ENCODE measurements around the gene HSBP1L1. TPM values are rescaled to one million over a fixed set of nuclear protein-coding genes. Genes with fewer than 3 reads are reported as not detected.

Gene HSBP1L1
- total and polyA plus RNA-seq, 4 donors: 12.2 to 61.0 (median 26.4) TPM

DNA sequence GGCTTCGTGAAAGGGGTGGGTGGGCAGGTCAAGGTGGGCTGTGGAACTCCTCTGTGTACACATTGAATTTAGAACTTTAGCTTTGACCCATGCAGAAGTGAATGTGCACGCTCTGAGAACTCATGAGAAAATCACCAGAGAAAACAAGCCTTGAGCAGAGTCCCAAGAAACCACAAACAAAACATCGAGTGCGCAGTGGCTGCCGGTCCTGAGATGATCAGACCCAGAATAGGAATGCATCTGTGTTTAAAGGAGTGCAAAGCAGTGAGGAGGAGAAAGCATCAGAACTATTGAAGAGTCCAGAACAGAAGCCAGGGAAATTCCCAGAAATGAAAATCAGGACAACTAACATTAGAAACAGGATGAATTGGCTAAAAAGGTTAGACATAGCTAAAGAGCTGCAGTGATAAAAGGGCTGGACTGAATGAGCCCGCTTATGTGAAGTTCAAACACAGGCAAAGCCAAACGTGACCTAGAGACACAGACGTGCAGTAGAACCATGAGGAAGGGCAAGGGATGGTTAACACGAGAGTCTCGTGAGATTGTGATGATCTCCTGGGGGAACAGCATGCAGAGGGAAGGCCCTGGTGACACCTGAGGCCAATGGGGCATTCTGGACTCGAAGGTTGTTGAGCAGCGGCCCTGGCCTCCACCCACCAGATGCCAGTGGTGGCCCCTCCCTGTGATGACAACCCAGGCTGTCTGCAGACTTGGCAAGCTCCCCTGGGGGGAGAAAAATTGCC is 40.3 kb downstream of the HSBP1L1 start:
- H3K9me3 ChIP-seq (ENCODE audit: control insufficient read depth in 4 of 4, low read length in 3 of 4): no peaks in the 10 kb centered on the region
- no peaks in the 10 kb centered on the region for H3K27me3 ChIP-seq (ENCODE audit: control insufficient read depth in 4 of 4, insufficient read depth in 4 of 4, low read length in 3 of 4)
- 90% methylated on average over 12 of the region's 12 CpGs for WGBS
- no peak for TF ChIP-seq JUND (IDR thresholded peaks at IDR 0.05)
- TF ChIP-seq, protein P1, sequence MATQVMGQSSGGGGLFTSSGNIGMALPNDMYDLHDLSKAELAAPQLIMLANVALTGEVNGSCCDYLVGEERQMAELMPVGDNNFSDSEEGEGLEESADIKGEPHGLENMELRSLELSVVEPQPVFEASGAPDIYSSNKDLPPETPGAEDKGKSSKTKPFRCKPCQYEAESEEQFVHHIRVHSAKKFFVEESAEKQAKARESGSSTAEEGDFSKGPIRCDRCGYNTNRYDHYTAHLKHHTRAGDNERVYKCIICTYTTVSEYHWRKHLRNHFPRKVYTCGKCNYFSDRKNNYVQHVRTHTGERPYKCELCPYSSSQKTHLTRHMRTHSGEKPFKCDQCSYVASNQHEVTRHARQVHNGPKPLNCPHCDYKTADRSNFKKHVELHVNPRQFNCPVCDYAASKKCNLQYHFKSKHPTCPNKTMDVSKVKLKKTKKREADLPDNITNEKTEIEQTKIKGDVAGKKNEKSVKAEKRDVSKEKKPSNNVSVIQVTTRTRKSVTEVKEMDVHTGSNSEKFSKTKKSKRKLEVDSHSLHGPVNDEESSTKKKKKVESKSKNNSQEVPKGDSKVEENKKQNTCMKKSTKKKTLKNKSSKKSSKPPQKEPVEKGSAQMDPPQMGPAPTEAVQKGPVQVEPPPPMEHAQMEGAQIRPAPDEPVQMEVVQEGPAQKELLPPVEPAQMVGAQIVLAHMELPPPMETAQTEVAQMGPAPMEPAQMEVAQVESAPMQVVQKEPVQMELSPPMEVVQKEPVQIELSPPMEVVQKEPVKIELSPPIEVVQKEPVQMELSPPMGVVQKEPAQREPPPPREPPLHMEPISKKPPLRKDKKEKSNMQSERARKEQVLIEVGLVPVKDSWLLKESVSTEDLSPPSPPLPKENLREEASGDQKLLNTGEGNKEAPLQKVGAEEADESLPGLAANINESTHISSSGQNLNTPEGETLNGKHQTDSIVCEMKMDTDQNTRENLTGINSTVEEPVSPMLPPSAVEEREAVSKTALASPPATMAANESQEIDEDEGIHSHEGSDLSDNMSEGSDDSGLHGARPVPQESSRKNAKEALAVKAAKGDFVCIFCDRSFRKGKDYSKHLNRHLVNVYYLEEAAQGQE (IDR thresholded peaks at IDR 0.05): no peak
- no peak overlapping the region for H3K4me3 ChIP-seq (ENCODE audit: low read depth in 1 of 3, low read length in 3 of 3)
- no peak overlapping the region for H3K9ac ChIP-seq (ENCODE audit: low read depth in 1 of 2, low read length in 2 of 2)
- DNase-seq (ENCODE audit: low spot score): no peak
- no peaks in the 10 kb centered on the region for H3K36me3 ChIP-seq (ENCODE audit: control insufficient read depth in 4 of 4, insufficient read depth in 3 of 4, low read depth in 1 of 4, low read length in 3 of 4)
- no peak overlapping the region for H3K27ac ChIP-seq (ENCODE audit: low read depth in 1 of 2, low read length in 2 of 2)
- no peaks in the 10 kb centered on the region for H3K4me1 ChIP-seq (ENCODE audit: control insufficient read depth in 4 of 4, insufficient read depth in 4 of 4, low read length in 3 of 4)

DNA sequence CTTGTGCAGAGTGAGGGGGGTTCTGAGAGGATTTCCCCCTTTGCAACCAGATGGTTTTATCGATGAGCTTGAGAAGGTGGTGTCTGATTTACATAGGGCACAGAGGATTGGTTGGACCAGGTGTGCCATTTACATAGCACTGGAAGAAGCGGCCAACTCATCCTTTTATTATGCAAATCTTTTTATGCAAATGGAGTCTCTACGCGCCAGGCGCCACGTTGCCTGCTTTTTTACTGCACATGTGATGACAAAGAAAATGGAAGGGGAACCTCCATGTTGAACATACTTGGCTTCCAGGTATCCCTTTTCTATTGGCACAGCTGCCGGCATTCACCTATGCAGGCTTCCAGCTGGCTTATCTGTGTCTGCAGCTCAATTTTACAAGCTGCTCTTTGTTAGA is 42.3 kb downstream of the HSBP1L1 start:
- H3K27me3 ChIP-seq (ENCODE audit: control insufficient read depth in 4 of 4, insufficient read depth in 4 of 4, low read length in 3 of 4): no peaks in the 10 kb centered on the region
- H3K9ac ChIP-seq (ENCODE audit: low read depth in 1 of 2, low read length in 2 of 2): no peak overlapping the region
- H3K4me1 ChIP-seq (ENCODE audit: control insufficient read depth in 4 of 4, insufficient read depth in 4 of 4, low read length in 3 of 4): no peaks in the 10 kb centered on the region
- DNase-seq (ENCODE audit: low spot score): no peak
- 76% methylated on average over 7 of the region's 7 CpGs for WGBS
- H3K9me3 ChIP-seq (ENCODE audit: control insufficient read depth in 4 of 4, low read length in 3 of 4): peaks cover 0 to 2% (median 0%) of the 10 kb centered on the region in 4 donors
- no peaks in the 10 kb centered on the region for H3K36me3 ChIP-seq (ENCODE audit: control insufficient read depth in 4 of 4, insufficient read depth in 3 of 4, low read depth in 1 of 4, low read length in 3 of 4)
- no peak for TF ChIP-seq FOXA1 (IDR thresholded peaks at IDR 0.05)
- no peak for TF ChIP-seq HNF4G (IDR thresholded peaks at IDR 0.05)
- TF ChIP-seq TAF1 (conservative IDR thresholded peaks at IDR 0.05): no peak
- TF ChIP-seq, protein P2, sequence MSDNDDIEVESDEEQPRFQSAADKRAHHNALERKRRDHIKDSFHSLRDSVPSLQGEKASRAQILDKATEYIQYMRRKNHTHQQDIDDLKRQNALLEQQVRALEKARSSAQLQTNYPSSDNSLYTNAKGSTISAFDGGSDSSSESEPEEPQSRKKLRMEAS (IDR thresholded peaks at IDR 0.05): no peak
- TF ChIP-seq RAD21 (IDR thresholded peaks at IDR 0.05): no peak
- H3K4me3 ChIP-seq (ENCODE audit: low read depth in 1 of 3, low read length in 3 of 3): no peak overlapping the region
- H3K27ac ChIP-seq (ENCODE audit: low read depth in 1 of 2, low read length in 2 of 2): no peak overlapping the region

DNA sequence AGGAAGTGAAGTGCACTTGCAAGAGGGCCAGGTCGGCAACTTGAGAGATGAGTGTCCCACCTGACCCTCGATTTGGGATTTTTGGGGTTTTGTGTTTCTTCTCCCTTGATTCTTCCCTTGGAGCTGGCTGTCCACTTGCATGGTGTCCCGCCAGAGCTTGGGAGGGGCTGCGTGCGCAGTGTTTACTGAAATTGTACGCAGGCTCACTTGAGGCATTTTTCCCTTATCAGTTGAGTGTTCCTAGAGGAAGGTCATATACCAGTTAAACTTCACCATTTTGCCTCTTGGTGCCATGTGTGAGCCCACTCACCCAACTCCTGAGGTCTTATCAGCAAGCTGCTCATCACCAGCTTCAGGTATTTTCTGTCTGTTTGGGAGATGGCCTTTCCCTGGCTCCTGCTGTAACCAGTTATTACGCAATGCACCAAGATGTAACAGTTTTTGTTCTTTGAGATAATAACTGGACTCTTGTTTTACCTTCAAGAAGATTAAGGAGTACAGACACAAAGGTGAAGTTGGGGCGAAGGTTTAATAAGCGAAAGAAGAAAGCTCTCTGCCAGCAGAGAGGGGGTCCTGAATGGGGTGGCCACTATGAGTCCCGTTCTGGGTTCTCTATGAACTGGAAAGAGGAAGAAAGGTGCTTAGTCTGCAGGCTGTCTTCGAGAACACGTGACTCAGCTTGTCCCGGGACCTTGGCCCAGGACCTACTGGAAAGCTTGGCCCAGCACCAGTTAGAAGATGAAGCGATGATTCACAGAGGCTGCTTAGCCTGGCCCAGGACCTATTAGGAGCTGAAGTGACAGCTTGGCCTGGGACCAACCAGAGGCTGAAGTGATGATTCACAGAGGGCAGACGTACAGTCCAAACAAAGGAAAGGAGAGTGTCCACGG is 45.5 kb downstream of the HSBP1L1 start:
- Histone ChIP-seq H3K36me3 (ENCODE audit: control insufficient read depth in 4 of 4, insufficient read depth in 3 of 4, low read depth in 1 of 4, low read length in 3 of 4) (no peaks in the 10 kb centered on the region), H3K4me3 (ENCODE audit: low read depth in 1 of 3, low read length in 3 of 3) (no peak overlapping the region), H3K27ac (ENCODE audit: low read depth in 1 of 2, low read length in 2 of 2) (no peak overlapping the region), H3K4me1 (ENCODE audit: control insufficient read depth in 4 of 4, insufficient read depth in 4 of 4, low read length in 3 of 4) (no peaks in the 10 kb centered on the region), H3K27me3 (ENCODE audit: control insufficient read depth in 4 of 4, insufficient read depth in 4 of 4, low read length in 3 of 4) (no peaks in the 10 kb centered on the region), H3K9me3 (ENCODE audit: control insufficient read depth in 4 of 4, low read length in 3 of 4) (peaks cover 0 to 5% (median under 1%) of the 10 kb centered on the region in 4 donors), H3K9ac (ENCODE audit: low read depth in 1 of 2, low read length in 2 of 2) (no peak overlapping the region)
- DNase-seq (ENCODE audit: low spot score): no peak
- WGBS: 77% methylated on average over 16 of the region's 16 CpGs
- TF ChIP-seq JUND (IDR thresholded peaks at IDR 0.05) (no peak), TAF1 (conservative IDR thresholded peaks at IDR 0.05) (no peak), EGR1 (IDR thresholded peaks at IDR 0.05; ENCODE audit: low read depth in 2 of 2) (no peak), HNF4G (IDR thresholded peaks at IDR 0.05) (no peak)
- TF ChIP-seq, protein P3, sequence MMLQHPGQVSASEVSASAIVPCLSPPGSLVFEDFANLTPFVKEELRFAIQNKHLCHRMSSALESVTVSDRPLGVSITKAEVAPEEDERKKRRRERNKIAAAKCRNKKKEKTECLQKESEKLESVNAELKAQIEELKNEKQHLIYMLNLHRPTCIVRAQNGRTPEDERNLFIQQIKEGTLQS (IDR thresholded peaks at IDR 0.05): no peak
